Pulmonary artery endothelial cell (primary cell): ENCODE results near the gene MOB4. TPM values are rescaled to one million over a fixed set of nuclear protein-coding genes. Genes with fewer than 3 reads are reported as not detected.
"Not testable (repeated sequence)": the region's sequence is repeated elsewhere in the genome, so short reads cannot be mapped to it uniquely, and the experiment has no call there.

ENCODE experiments used
- DNase-seq: peaks from one replicate; pipeline ENCODE4 v3.0.0-alpha.2; 2011; ENCODE audit warnings: low read depth, low spot score
- total RNA-seq: library from RNA; depleted of rRNA; stranded (reverse); fragments of >200 nt; gene quantifications from 2 replicates; pipeline ENCODE4 v1.2.3, GENCODE V29; 2014

The MOB4 gene
- 36.6 and 43.8 TPM in 2 replicates for total RNA-seq

- DNase-seq: peak; percentile 74
Observed at GRCh38 chr2:197515739-197516392, at the start of gene MOB4. Gene MOB4, plus strand, starts transcription at chr2:197516066. Its CDS starts 21 bp downstream, at chr2:197516087.

DNA sequence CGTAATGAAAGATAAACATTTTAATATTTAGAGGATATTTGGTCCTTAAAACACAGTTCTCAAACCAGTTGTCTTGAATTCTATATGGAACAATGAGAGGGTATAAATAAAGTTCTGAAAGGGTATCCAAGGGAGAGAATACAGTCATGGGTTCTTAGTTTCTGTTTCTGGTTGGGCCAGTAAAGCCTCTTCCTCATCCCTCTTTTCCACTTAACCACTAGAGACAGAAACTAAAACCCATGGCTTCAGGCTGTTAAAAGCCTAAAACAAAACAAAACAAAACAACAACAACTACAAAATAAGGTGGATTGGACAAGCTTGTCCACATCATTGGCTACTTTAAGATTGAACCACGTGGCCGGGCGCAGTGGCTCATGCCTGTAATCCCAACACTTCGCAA lies 43.7 kb upstream of the MOB4 start:
- DNase-seq: no peak

GRCh38 chr2:197477797-197478196 lies 38.1 kb upstream of the MOB4 start:
- DNase-seq: no peak

DNA sequence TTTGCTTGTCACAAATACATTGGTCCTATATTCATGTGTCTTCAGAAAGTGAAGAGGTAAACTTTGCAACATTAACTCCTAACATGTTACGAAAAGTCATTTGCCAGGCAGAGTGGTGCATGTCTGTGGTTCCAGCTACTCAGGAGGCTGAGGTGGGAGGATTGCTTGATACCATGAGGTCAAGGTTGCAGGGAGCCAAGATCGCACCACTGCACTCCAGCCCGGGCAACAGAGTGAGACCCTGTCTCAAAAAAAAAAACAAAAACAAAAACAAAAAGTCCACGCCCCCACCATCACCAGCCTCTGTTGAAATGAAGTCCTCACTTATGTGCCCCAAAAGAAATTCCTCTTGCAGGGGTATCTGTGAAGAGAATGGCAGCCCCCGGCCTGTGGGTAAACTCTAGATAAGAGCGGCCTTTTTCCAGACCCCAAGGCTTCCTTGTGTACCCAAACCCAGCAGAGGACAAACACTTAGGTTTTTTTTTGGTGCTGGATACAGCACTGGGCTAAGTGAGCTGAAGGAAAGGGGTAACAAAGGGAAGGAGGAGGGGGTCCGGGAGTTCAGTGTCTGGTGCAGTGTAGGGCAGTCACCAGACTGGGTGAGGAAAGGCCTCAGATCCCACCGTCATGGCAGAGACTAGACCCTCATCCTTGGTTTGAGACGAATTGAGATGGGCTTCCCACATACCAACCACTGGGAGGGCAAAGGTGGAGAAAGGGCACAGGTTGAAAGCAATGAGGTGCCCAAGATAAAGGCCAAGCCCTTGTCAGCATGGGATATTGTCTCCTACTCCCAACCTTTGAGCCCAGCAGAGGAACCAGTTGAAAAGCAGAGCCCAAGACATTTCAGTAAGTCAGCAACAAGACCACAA lies 35.5 kb upstream of the MOB4 start:
- no peak for DNase-seq

DNA sequence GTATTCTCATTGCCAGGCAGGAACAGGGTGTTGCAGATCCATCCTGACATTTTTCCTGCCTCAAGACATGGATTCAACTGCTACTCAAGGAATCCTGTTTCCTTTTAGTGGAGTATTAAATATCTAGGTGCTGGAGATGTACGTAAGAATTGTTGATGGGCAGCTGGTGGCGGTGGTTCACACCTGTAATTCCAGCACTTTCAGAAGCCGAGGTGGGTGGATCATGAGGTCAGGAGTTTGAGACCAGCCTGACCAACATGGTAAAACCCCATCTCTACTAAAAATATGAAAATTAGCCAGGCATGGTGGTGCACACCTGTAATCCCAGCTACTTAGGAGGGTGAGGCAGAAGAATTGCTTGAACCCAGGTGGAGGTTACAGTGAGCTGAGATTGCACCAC lies 31.6 kb upstream of the MOB4 start:
- not testable (repeated sequence) for DNase-seq

- no peak for DNase-seq
Observed at GRCh38 chr2:197486175-197486574, 29.7 kb upstream of the MOB4 start.

DNA sequence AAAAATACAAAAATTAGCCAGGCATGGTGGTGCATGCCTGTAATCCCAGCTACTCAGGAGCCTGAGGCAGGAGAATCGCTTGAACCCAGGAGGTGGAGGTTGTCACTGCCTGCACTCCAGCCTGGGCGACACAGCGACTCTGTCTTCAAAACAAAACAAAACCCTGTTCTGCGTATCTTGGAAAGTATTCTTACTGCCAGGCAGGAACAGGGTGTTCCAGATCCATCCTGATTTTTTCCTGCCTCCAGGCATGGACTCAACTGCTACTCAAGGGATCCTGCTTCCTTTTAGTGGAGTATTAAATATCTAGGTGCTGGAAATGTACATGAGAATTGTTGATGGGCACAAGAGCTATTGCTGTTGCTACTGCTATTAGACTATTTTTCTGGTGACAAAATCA lies 28.5 kb upstream of the MOB4 start:
- DNase-seq: no peak

DNA sequence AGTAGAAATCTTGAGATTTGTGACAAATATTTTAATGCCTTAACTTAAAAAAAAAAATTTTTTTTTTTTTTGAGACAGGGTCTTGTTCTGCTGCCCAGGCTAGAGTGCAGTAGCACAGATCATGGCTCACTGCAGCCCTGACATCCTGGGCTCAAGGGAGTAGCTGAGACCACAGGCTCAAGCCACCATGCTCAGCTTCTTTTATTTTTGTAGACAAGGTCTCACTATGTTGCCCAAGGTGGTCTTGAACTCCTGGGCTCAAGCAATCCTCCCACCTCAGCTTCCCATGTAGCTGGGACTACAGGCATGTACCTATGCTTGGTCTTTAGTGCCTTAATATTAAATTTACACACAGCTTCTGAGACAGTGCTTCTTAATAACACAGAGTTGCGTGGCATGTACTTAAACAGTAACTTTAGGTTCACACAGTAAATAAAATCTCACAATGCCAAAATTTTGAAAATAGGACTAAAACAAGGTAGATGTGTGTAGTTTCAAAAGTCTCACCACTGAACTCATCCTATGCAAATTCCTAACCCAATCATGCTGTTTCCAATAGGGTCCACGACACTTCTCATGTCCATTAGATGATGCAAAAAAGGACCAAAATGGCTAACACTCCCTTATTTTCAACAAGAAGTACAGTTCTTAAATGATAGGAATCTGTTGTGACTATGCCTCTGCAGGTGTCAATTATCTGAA lies 20.3 kb upstream of the MOB4 start:
- no peak for DNase-seq

GRCh38 chr2:197496695-197497094 lies 19.2 kb upstream of the MOB4 start:
- DNase-seq: no peak

DNA sequence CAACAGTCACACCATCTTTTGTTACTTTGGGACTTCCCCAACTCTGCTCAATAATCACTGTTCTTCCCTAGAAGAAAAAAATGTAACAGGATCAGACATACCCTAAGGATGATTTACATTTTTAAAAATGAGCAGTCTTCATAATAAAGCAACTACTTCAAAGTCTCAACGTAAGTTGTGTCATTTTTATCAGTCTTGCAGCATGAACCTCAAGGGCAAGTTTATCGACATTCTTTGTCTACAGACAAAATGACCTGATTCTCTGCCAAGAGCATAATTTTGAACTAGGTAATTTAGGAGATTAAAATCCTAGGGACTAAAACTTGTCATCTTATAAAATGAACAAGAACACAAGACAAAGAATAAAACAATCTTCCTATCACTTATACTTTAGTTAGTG lies 18.5 kb upstream of the MOB4 start:
- no peak for DNase-seq

GRCh38 chr2:197498235-197498936 lies 17.5 kb upstream of the MOB4 start:
- DNase-seq: no peak

- DNase-seq: no peak
Observed at GRCh38 chr2:197498937-197499593, 16.8 kb upstream of the MOB4 start.

DNA sequence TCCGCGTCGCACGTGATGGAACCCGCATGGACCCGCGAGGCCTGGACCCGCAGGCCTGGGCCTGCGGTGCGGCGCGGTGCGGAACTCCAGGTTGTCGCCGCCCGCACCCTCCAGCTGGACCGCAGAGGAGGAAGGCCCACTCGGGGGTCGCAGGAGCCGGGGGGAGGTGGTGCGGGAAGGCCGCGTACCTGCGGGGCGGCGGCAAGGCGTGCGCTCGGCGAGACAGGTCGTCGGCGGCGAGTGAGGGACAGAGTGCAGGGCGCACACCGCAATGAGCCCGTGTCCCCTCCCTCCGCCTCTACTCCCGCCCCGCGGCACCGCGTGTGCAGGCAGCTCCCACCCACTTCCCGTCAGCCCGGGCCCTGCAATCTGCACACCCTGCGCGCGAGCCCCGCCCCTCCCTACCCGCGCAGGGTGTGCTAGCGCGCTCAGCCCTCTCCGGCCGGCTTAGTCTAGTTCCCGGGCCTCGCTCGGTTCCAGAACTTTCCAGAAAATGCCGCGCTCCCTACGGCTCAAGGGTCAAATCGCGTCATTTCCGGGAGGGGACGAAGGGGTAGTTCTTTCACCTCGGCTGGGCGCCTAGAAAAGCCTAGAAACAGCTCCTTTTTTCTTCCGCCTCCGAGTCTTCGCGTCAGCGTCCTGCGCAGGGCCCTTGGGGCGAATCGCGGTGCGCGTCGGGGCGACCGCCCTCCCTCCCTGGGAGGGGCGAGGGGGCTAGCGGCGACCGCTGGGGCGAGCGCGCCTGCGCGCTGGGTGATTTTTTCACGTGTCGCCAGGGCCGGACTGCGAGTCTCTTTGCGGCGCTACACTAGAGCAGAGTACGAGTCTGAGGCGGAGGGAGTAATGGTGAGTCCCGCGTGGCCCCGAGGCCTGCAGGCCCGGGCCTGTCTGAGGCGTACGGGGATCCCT lies 16.0 kb upstream of the MOB4 start, which contains the start of the genes HSPD1 and HSPE1:
Gene HSPD1, minus strand, starts transcription at position 247 of the 909 bp plus-strand sequence. CDS start 992 bp downstream, outside the sequence.
Gene HSPE1, plus strand, starts transcription at position 786 of the 909 bp plus-strand sequence. Its CDS starts 58 bp downstream, at position 844.
- DNase-seq: peak; percentile 96

GRCh38 chr2:197500503-197501131 lies 15.2 kb upstream of the MOB4 start:
- DNase-seq: no peak

GRCh38 chr2:197502201-197502600 lies 13.7 kb upstream of the MOB4 start:
- no peak for DNase-seq

GRCh38 chr2:197502685-197503084 lies 13.2 kb upstream of the MOB4 start:
- no peak for DNase-seq

DNA sequence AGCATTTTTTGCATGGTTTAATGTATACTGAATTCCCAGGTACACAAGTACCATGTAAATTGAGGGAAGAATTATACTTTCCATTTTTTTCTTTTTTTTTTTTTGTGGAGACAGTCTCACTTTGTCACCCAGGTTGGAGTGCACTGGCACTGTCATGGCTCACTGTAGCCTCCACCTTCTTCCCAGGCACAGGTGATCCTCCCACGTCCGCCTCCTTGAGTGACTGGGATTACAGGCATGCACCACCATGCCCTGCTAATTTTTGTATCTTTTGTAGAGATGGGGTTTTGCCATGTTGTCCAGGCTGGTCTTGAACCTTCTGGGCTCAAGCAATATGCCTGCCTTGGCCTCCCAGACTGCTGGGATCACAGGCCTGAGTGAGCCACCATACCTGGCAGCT lies 11.9 kb upstream of the MOB4 start:
- DNase-seq: no peak

DNA sequence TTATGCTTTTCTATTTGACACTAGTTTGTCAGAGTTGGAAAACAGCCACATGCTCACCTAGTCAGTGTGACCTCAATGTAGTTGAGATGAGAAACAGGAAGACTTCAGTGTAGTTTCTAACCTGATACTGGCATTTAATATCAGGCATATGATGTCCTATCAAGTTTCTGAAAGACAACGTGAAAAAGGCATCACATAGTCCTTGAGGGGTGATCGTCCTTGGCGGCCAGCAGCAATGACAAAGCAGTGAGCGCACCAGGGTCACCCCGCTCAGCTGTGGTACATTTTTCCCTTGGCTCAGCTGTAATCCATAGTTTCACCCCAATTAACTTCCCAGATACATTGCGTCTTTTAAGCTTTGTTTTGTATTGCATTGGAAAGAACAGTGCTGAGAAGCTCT lies 11.4 kb upstream of the MOB4 start:
- no peak for DNase-seq

- DNase-seq: no peak
Observed at GRCh38 chr2:197506658-197507057, 9.2 kb upstream of the MOB4 start.
